ENCODE measurements around the gene ASCC3. TPM values are rescaled to one million over a fixed set of nuclear protein-coding genes. Genes with fewer than 3 reads are reported as not detected.

The ASCC3 gene
- total RNA-seq, 1 experiment from 2014 or later = 40.5 TPM

GRCh38 chr6:100485268-100485667, 395.9 kb downstream of the ASCC3 start:
- H3K4me1 ChIP-seq (ENCODE audit: control insufficient read depth in 1 of 2, insufficient read depth in 2 of 2, low read length in 2 of 2) = no peaks in the 10 kb centered on the region
- ChIA-PET POLR2A (no interaction called here), CTCF (no interaction called here), RAD21 (ENCODE audit: low non-redundant PET in 1 of 2, low total read pairs in 2 of 2, uncharacterized antibody in 2 of 2, unreplicated experiment in 2 of 2) (no interaction called here)
- H3K9me3 ChIP-seq (ENCODE audit: control insufficient read depth in 1 of 2, insufficient read depth in 1 of 2, low read depth in 1 of 2, low read length in 2 of 2) = no peaks in the 10 kb centered on the region
- DNase-seq (ENCODE audit: low read depth, low spot score) = no peak
- intact Hi-C loops (cut with micrococcal nuclease) = no loop called here
- H3K4me3 ChIP-seq (replicated peaks in 1 of 2; ENCODE audit: low read depth in 1 of 2, low read length in 2 of 2) = no peak overlapping the region
- no peak overlapping the region for H3K27ac ChIP-seq (ENCODE audit: low read depth, low read length)
- no TSS peak for BruUV-seq (replicated peaks)
- no peaks in the 10 kb centered on the region for H3K79me2 ChIP-seq (ENCODE audit: insufficient read depth, low read length)
- no peaks in the 10 kb centered on the region for H3K9me2 ChIP-seq (ENCODE audit: insufficient read depth)
- no peaks in the 10 kb centered on the region for H3K36me3 ChIP-seq (ENCODE audit: control insufficient read depth in 1 of 2, insufficient read depth in 2 of 2, low read length in 2 of 2)
- H3K4me2 ChIP-seq (ENCODE audit: low read length) = no peak overlapping the region
- no peak overlapping the region for H2AFZ ChIP-seq (ENCODE audit: low read depth, low read length, poor library complexity, severe bottlenecking)
- no peak for TF ChIP-seq REST (IDR thresholded peaks at IDR 0.05; ENCODE audit: low read depth)
- TF ChIP-seq CEBPB (IDR thresholded peaks at IDR 0.05; ENCODE audit: low read depth) = no peak
- TF ChIP-seq POLR2A (IDR thresholded peaks at IDR 0.05; ENCODE audit: borderline replicate concordance, extremely low read depth, insufficient read depth, insufficient read length) = no peak
- no peak for TF ChIP-seq SIN3A (IDR thresholded peaks at IDR 0.05; ENCODE audit: low read depth)
- TF ChIP-seq CBX3 (IDR thresholded peaks at IDR 0.05; ENCODE audit: low read depth) = no peak
- no peak for ATAC-seq
- no peaks in the 10 kb centered on the region for H3K27me3 ChIP-seq (ENCODE audit: insufficient read depth, low read length)
- no peaks in the 10 kb centered on the region for H4K20me1 ChIP-seq (ENCODE audit: insufficient read depth)
- no peak overlapping the region for H3K9ac ChIP-seq (ENCODE audit: low read length)

GRCh38 chr6:100484474-100484873, 396.7 kb downstream of the ASCC3 start:
- no peaks in the 10 kb centered on the region for H3K27me3 ChIP-seq (ENCODE audit: insufficient read depth, low read length)
- TF ChIP-seq JUND (IDR thresholded peaks at IDR 0.05) (no peak), SIN3A (IDR thresholded peaks at IDR 0.05; ENCODE audit: low read depth) (no peak), ZNF274 (IDR thresholded peaks at IDR 0.05; ENCODE audit: low read depth, low read length) (no peak), ATF3 (IDR thresholded peaks at IDR 0.05) (no peak)
- H2AFZ ChIP-seq (ENCODE audit: low read depth, low read length, poor library complexity, severe bottlenecking) = no peak overlapping the region
- no peak overlapping the region for H3K27ac ChIP-seq (ENCODE audit: low read depth, low read length)
- ChIA-PET POLR2A (no interaction called here), RAD21 (ENCODE audit: low non-redundant PET in 1 of 2, low total read pairs in 2 of 2, uncharacterized antibody in 2 of 2, unreplicated experiment in 2 of 2) (no interaction called here), CTCF (no interaction called here)
- no peaks in the 10 kb centered on the region for H3K79me2 ChIP-seq (ENCODE audit: insufficient read depth, low read length)
- H3K4me3 ChIP-seq (replicated peaks in 1 of 2; ENCODE audit: low read depth in 1 of 2, low read length in 2 of 2) = no peak overlapping the region
- no peaks in the 10 kb centered on the region for H3K9me2 ChIP-seq (ENCODE audit: insufficient read depth)
- H3K9me3 ChIP-seq (ENCODE audit: control insufficient read depth in 1 of 2, insufficient read depth in 1 of 2, low read depth in 1 of 2, low read length in 2 of 2) = no peaks in the 10 kb centered on the region
- BruUV-seq (replicated peaks) = no TSS peak
- H3K9ac ChIP-seq (ENCODE audit: low read length) = no peak overlapping the region
- intact Hi-C loops (cut with micrococcal nuclease) = no loop called here
- no peaks in the 10 kb centered on the region for H4K20me1 ChIP-seq (ENCODE audit: insufficient read depth)
- H3K4me1 ChIP-seq (ENCODE audit: control insufficient read depth in 1 of 2, insufficient read depth in 2 of 2, low read length in 2 of 2) = no peaks in the 10 kb centered on the region
- H3K4me2 ChIP-seq (ENCODE audit: low read length) = no peak overlapping the region
- DNase-seq (ENCODE audit: low read depth, low spot score) (no peak), ATAC-seq (no peak)
- no peaks in the 10 kb centered on the region for H3K36me3 ChIP-seq (ENCODE audit: control insufficient read depth in 1 of 2, insufficient read depth in 2 of 2, low read length in 2 of 2)

Measured in HCT116 (cell line).